HG03469 (cell line): Measurements from ENCODE around the gene PDE11A.

Experiments used
- ATAC-seq: cut with Tn5 transposase; IDR thresholded peaks from one replicate; pipeline ENCODE4 v1.9.1; 2021; ENCODE audit warnings: mild to moderate bottlenecking, moderate library complexity, moderate number of reproducible peaks; ENCODE audit not compliant: unreplicated experiment

Gene PDE11A

DNA sequence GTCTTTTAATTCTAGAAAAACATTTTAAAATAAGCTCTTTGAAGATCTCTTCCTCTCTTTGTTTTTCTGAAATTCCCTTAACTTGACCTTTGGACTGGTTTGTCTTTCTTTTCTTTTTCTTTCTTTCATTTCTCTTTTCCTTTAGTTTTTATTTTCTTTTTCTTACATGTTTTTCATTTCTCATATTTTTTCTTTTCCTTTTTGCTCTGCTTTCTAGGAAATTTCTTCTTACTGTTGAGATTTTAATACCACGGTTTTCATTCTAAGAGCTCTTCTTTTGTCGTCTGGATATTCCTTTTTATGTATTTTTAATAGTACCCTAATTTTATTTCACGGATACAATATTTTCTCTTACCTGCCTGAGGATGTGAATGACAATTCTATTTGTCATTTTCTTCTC lies 342.2 kb downstream of the PDE11A start:
- ATAC-seq: no peak

- no peak for ATAC-seq
These were observed 343.7 kb downstream of the PDE11A start for GRCh38 chr2:177728920-177729319.

- no peak for ATAC-seq
These were observed 344.2 kb downstream of the PDE11A start for GRCh38 chr2:177728399-177728765.

GRCh38 chr2:177727577-177728398 lies 344.8 kb downstream of the PDE11A start:
- no peak for ATAC-seq

- ATAC-seq: no peak
These were observed 345.6 kb downstream of the PDE11A start for GRCh38 chr2:177726931-177727348.

DNA sequence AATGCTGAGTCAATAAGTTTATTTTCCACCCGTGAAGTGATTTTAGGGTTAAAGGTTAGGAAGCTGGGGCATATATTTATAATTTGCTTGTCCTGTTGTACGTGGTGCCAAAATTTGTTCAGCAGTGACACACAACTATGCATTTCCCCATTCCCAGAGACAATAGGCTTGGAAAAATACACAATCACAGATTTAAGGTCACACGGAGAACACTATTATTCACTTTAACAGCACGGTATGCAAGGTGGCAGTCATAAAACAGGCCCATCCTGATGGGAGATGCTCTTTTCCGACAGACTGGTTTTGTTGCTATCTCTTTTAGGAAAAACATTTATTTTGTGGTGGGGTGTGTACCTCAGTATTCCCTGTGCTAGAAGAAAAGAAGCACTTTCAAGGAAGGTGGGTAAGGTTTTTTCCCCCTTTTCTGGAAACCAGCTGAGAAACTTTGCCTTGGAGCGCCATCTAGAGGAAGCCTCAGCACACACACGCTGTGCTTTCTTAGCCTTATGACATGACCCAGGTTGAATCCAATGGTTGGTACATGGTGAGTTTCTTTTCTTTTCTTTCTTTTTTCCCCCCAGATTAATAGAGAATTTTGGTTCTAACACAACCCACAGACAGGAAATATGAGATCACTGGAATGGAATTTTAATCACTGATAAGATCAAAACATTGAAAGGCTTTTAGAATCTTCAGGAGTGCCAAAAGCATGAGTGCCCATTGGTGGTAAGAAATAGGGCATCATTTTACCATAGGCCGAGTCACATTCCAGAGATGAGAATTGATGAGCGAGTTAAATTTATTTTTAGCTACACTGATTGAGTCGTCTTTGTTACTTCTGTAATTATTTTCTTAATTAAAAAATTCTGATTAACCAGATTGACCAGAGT lies 347.9 kb downstream of the PDE11A start:
- ATAC-seq: no peak

DNA sequence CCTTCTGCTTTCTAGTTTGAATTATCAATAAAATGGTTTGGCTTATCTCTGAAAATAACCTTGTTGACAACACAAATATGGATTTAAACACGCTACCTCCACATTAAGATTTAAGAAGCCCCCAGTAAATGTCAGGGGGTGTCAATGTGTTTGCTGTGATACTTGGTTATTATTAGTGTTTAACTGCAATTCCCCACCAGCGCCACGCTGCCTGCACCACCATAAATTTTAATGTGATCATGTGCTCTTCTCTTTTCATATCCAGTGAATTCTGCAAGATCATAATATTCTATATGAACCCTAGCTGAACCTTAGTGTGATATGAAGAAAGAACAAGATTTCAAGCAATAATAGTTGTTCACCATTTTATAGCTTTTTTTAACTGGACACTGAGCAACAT lies 349.3 kb downstream of the PDE11A start:
- ATAC-seq: no peak

- no peak for ATAC-seq
These were observed 350.6 kb downstream of the PDE11A start for GRCh38 chr2:177721818-177722567.

DNA sequence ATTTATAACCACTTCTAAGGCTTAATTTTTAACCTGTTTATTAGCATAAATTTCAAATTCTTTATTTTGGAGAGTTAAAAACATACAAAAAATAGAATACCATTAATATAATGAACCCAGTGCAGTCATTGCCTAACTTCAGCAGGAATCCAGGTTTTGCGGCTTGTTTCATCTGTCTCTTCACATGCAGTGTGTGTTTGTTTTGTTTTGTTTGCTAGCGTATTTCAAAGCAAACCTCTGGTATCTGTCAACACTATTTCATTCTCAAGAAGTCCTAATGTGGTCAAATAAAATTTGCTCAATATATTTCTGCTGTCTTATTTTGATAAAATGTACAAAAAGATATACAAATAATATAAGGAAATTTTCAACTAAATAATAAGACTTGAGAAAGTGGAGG lies 351.5 kb downstream of the PDE11A start:
- ATAC-seq: no peak

DNA sequence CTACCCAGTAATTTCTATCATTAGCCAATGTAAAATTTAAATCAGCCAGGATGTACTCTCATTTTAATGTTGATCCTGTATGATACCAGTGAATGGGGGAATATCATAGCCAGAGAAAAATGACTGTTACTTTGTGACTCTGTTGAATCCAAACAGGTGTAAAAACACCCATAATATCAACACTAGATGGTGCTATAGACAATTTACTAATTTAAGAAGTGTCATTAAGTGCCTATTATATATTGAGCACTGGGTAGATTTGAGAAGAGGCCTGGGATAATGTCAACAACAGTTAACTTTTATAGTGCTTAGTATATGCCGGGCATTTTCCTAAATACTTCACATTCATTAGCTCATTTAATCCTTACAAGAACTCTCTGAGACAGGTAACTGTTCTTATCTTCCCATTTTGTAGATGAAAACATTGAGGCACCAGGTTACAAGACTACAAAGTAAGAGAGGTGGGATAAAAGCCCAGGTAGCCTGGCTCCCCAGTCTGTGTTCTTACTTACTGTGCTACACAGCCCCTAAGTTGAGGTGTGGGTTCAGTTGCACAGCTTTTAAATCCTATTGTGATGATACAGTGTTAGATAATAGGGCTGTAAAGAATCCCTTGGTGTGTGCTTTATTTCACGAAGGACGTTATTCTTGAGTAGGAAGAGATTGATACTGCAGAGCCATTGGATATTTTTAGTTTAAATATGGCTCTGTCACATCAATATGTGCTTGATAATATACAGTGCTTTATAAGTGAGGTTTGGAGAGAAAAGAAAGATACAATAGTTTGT lies 354.6 kb downstream of the PDE11A start:
- no peak for ATAC-seq

DNA sequence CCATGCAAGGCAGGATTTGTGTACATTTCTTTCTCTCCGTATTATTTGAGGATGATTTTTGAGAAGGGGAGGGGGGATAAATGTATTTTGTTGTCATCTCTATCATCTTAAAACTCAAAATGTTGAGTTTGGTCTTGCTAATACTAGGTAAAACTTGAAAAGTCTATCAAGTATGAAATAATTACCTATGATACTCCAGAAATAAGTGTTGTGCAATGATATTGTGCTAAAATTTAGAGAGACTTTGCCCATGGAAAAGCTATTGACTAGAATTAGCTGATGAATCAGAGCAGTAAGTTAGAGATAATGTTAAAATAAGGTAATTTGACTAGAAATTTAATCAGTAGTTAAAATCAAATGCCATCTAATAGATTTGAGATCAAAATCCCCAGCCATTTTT lies 356.1 kb downstream of the PDE11A start:
- ATAC-seq: no peak

- no peak for ATAC-seq
These were observed 356.8 kb downstream of the PDE11A start for GRCh38 chr2:177715771-177716170.

GRCh38 chr2:177714704-177715103 lies 357.9 kb downstream of the PDE11A start:
- ATAC-seq: no peak

GRCh38 chr2:177712462-177712861 lies 360.1 kb downstream of the PDE11A start:
- no peak for ATAC-seq

DNA sequence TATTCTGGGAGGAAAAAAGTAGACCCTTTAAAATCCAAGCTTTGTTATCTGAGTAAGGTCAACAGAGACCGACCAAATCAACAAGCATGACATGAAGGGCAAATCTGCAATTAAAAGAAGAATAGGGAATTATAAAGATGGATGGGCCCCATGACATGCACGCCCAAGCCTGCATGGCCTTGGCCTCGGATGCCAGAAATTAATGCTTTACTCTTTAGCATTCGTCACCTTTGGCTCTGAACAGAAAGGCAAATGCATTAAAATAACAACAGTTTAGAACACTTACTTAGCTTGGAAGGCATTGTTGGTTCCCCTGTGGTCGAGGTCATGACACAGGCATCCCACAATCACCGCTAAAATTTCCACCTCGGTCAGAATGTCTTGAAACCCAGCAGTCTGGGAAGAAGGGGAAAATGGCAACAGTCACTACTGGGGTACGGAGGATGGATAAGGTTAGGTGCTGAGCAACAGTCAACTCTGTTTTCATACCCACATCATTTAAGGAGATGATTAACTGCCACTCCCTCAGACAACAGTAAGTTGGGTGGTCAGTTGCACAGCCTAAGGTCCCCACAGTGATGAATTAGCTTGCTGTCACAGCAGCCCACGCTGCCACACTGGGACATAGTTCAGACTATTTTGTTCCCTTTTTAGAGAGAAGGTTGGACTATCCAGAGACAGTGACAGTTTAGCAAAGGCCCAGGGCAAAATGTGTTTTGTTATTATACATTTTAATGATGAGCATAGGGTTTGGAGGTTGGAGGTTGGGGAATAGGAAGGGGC lies 360.9 kb downstream of the PDE11A start:
- no peak for ATAC-seq

- ATAC-seq: no peak
These were observed 361.7 kb downstream of the PDE11A start for GRCh38 chr2:177710889-177711288.

DNA sequence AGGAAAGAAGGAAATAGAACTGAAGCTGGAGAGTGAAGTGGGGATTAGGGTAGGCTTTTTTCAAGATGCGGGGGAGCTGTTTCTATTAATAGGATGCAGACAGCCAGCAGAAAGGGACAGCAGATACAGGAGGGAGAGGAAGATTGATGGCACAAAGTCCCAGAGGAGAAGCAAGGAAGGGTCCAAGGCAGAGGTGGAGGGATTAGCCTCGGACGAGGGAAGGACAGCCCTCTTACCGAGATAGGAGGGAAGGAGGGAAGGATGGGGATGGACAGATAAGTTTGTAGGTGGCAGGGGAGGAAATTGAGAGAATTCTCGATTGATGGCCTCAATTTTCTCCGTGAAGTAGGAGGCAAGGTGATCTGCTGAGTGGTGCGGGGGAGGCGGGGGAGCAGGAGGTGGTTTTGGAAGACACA lies 362.6 kb downstream of the PDE11A start:
- no peak for ATAC-seq

DNA sequence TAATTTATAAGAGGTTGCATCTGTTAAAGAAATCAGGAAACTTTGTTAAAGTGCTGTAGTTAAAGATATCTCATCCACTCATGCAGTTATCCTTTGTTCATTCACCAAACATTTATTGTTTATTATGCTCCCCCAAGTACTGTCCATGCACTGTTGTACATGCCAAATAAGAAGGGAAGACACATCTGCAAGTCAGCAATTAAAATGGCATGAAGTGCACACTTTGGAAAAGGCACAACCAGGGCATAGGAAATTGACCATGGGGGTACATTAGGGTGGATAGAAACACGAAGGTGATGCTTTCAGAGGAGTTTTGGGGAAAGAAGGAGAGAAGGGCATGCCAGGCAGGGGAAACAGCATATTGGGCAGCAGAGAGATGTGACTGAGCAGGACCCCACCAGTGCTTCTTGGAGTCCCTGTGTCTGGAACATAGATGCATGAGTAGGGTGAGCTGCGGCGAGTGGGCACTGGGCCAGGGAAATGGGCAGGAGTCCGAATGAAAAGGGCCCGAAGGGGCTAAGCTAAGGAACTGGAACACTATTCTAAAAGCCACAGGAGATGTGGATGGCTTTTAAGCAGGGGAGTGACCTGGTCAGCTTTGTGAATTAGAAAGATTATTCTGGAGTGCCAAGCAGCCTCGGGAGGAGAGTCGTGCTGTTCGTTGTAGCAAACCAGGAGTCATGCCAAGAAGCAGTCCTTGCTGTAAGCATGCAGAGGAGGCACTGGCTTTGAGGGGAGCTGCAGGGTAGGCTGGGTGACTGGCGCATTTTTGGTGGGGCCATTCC lies 363.7 kb downstream of the PDE11A start:
- no peak for ATAC-seq

DNA sequence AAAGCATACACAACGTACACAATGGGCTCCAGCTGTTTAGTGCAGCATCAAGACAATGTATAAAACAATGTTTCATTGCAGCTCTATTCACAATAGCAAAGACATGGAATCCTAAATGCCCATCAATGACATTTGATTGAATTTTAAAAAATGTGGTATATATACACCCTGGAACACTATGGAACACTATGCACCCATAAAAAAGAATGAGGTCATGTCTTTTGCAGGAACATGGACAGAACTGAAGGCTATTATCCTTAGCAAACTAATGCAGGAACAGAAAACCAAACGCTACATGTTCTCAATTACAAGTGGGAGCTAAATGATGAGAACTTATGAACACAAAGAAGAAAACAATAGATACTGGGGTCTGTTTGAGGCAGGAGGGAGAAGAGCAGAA lies 364.5 kb downstream of the PDE11A start:
- ATAC-seq: no peak
